Mammary epithelial cell (primary cell): ENCODE measurements around the gene MYO9A.

Experiments
- CTCF ChIP-seq, 2 donors: IDR thresholded peaks in 1 of 2; conservative IDR thresholded peaks in 1 of 2; 2 replicates each; pipeline ENCODE4 v1.5.1; 2011 to 2012; ENCODE audit warnings: inconsistent platforms in 2 of 2, low read length in 2 of 2, mild to moderate bottlenecking in 2 of 2, control low read depth in 1 of 2, low read depth in 1 of 2; ENCODE audit not compliant: insufficient read depth in 1 of 2; ENCODE audit errors: extremely low read depth in 1 of 2
- EZH2 ChIP-seq: IDR thresholded peaks from 2 replicates; pipeline ENCODE4 v1.6.1; 2012; ENCODE audit warnings: low read length, inconsistent platforms, borderline replicate concordance

- no peak for TF ChIP-seq CTCF (conservative IDR thresholded peaks at IDR 0.05 in 1 of 2, IDR thresholded peaks at IDR 0.05 in 1 of 2; ENCODE audit: extremely low read depth in 1 of 2, insufficient read depth in 1 of 2, low read depth in 1 of 2, low read length in 2 of 2)
- TF ChIP-seq EZH2: no peak
Measured at GRCh38 chr15:72005483-72005882, 112.5 kb downstream of the MYO9A start.
